Right lobe of liver (tissue), 6 donors: ENCODE measurements around the gene ELF3. TPM values are rescaled to one million over a fixed set of nuclear protein-coding genes. Genes with fewer than 3 reads are reported as not detected.
A peak's percentile ranks its signal among the peaks of the same experiment; 100 is the strongest.

Source experiments
- ATAC-seq, 4 donors: fragments of 200-7000 bp; cut with Tn5 transposase; one replicate each; pipeline ENCODE4 v1.9.1; 2020; ENCODE audit warnings: mild to moderate bottlenecking in 4 of 4, moderate library complexity in 4 of 4
- DNase-seq, 3 donors: peaks; one replicate each; pipeline ENCODE4 v3.0.0-alpha.2; 2020
- H3K27ac ChIP-seq, 3 donors: fragments of 200-600 bp; one replicate each; pipeline ENCODE4 v1.8.0; 2022
- H3K27me3 ChIP-seq, 2 donors: fragments of 200-600 bp; one replicate each; pipeline ENCODE4 v1.8.0; 2022
- H3K36me3 ChIP-seq, 4 donors: fragments of 200-600 bp; sonication (generic) in 1 of 4; one replicate each; pipeline versions ENCODE4 v1.5.1 to v1.8.0; 2017 to 2022; ENCODE audit warnings: control low read depth in 1 of 4
- H3K4me1 ChIP-seq, 4 donors: fragments of 200-600 bp; sonication (generic) in 1 of 4; one replicate each; pipeline versions ENCODE4 v1.5.1 to v1.8.0; 2017 to 2022; ENCODE audit warnings: control low read depth in 1 of 4
- H3K4me3 ChIP-seq, 3 donors: fragments of 200-600 bp; one replicate each; pipeline ENCODE4 v1.8.0; 2022
- H3K9me3 ChIP-seq, 4 donors: fragments of 200-600 bp; sonication (generic) in 1 of 4; one replicate each; pipeline versions ENCODE4 v1.5.1 to v1.8.0; 2017 to 2022; ENCODE audit warnings: control low read depth in 1 of 4
- POLR2A ChIP-seq: fragments of 450-650 bp; IDR thresholded peaks from one replicate; pipeline ENCODE4 v1.6.1; 2017; ENCODE audit warnings: antibody characterized with exemption, mild to moderate bottlenecking
- WGBS: methylation state at CpG from one replicate; pipeline ENCODE4 v1.1.6; 2018; ENCODE audit warnings: low coverage, low lambda C conversion rate; ENCODE audit not compliant: insufficient coverage; ENCODE audit errors: missing lambda C conversion rate; 5-methylcytosine and 5-hydroxymethylcytosine counted together
- intact Hi-C, 2 donors: fragments of 100-400 bp; cut with DNase I; formaldehyde crosslinking; loops; one replicate each; pipeline versions ENCODE4 v1.11.2 to v1.14.1; 2022
- total RNA-seq, 6 experiments: library from RNA; depleted of rRNA in 2 of 6; stranded (reverse); fragments of >200 nt in 2 of 6; fragmentation: NEBNext Ultra II Directional in 3 of 6; extraction: Animal tissue kit (Norgen Biotek cat#: 25700) in 3 of 6; gene quantifications; one replicate each; pipeline versions ENCODE4 v1.1.0 to v1.2.4, GENCODE V29; 2016 to 2023
- TF ChIP-seq, protein P1 (sequence below), 4 donors: fragments of 200-600 bp in 3 of 4; fragments of 450-650 bp in 1 of 4; IDR thresholded peaks; one replicate each; pipeline versions ENCODE4 v1.5.1 to v1.8.0; 2016 to 2022; ENCODE audit warnings: antibody characterized with exemption in 4 of 4, mild to moderate bottlenecking in 2 of 4
- donor health status: DM: no; HTN: yes; CAD: no.
- donor health status: DM: no; HTN: no; CAD: no.
- donor health status: DM: no; HTN: no; CAD: no.
- donor health status: DM: no; HTN: yes; CAD: no.
- donor health status: DM: no; HTN: yes; CAD: no.

ELF3 gene
- total RNA-seq, 6 experiments from 2014 or later: 12.6 to 266 (median 57.8) TPM

DNA sequence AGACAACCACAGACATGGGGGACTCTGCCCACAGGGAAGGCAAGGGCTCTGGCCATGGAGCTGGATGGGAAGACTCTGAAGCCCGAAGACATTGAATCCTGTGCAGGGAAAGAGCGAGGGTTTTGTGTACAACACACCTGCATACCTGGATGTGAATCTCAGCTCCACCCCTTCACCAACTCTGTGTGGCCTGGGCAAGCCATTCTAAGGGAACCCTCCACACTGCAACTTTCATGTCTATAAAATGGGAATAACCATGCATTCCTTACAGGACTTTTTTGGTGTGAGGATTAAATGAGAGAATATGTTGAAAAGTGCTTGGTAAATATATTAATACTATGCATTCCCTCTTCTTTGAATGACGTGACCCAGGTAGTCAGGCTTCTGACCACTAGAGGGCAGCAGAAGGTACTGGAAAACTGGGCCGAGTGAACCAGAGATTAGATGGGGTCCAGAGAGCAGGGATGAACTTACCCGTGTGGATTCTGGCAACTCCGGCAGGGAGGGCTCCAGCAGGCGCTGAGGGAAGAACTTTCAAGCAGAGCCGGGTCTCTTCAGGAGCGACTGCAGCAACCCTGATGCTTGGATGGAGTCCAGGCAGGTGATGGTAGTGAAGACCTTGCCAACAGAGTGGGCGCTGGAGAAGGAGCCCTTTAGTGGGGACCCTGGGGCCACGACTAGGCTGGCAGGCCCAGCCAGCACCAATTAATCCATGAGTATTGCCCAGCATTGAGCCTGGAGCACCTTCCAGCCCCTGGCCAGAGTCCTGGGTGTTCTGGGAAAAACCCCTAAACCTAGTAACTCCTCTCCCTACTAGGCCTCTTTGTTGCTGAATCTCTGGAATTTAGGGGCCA, 834 bp upstream of the ELF3 start:
- Histone ChIP-seq H3K4me3 (peak overlapping the region; percentile 22 to 87 (median 42)), H3K9me3 (no peaks in the 10 kb centered on the region), H3K4me1 (peaks cover 0 to 33% (median 14%) of the 10 kb centered on the region in 4 donors), H3K27ac (peak overlapping the region; percentile 90 to 94 (median 91)), H3K36me3 (peaks cover 0 to 38% (median 9%) of the 10 kb centered on the region in 4 donors), H3K27me3 (no peaks in the 10 kb centered on the region)
- TF ChIP-seq POLR2A: no peak
- TF ChIP-seq, protein P1, sequence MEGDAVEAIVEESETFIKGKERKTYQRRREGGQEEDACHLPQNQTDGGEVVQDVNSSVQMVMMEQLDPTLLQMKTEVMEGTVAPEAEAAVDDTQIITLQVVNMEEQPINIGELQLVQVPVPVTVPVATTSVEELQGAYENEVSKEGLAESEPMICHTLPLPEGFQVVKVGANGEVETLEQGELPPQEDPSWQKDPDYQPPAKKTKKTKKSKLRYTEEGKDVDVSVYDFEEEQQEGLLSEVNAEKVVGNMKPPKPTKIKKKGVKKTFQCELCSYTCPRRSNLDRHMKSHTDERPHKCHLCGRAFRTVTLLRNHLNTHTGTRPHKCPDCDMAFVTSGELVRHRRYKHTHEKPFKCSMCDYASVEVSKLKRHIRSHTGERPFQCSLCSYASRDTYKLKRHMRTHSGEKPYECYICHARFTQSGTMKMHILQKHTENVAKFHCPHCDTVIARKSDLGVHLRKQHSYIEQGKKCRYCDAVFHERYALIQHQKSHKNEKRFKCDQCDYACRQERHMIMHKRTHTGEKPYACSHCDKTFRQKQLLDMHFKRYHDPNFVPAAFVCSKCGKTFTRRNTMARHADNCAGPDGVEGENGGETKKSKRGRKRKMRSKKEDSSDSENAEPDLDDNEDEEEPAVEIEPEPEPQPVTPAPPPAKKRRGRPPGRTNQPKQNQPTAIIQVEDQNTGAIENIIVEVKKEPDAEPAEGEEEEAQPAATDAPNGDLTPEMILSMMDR (IDR thresholded peaks at IDR 0.05): peak; percentile 88 to 95 (median 91)
- WGBS: 9% methylated on average over 6 of the region's 11 CpGs
- DNase-seq: peak; percentile 59 to 86 (median 69)
- ATAC-seq: peak; percentile 58 to 74 (median 68)
- intact Hi-C loops: no loop called here

- Histone ChIP-seq H3K27ac (peak overlapping the region; percentile 91 to 96 (median 94)), H3K27me3 (no peaks in the 10 kb centered on the region), H3K9me3 (no peaks in the 10 kb centered on the region), H3K4me3 (peak overlapping the region; percentile 66 to 87 (median 70)), H3K4me1 (peaks cover 0 to 54% (median 10%) of the 10 kb centered on the region in 4 donors), H3K36me3 (peaks cover 0 to 43% (median 15%) of the 10 kb centered on the region in 4 donors)
- intact Hi-C loops: no loop called here
- ATAC-seq (no peak), DNase-seq (no peak)
- WGBS: no CpG with 5 or more reads among the region's 11 CpGs
- TF ChIP-seq, protein P1 (IDR thresholded peaks at IDR 0.05): no peak
- no peak for TF ChIP-seq POLR2A
Observed at GRCh38 chr1:202011994-202012393, 1.6 kb downstream of the ELF3 start.

GRCh38 chr1:202012544-202013478, 2.4 kb downstream of the ELF3 start:
- WGBS: 58% methylated on average over 7 of the region's 35 CpGs
- Histone ChIP-seq H3K4me1 (peaks cover 0 to 62% (median 10%) of the 10 kb centered on the region in 4 donors), H3K27ac (peak overlapping the region; percentile 91 to 96 (median 94)), H3K36me3 (peaks cover 0 to 43% (median 15%) of the 10 kb centered on the region in 4 donors), H3K9me3 (no peaks in the 10 kb centered on the region), H3K4me3 (peak overlapping the region in 2 of 3 donors; percentile 70 to 87), H3K27me3 (no peaks in the 10 kb centered on the region)
- TF ChIP-seq POLR2A: no peak
- TF ChIP-seq, protein P1 (IDR thresholded peaks at IDR 0.05): no peak
- ATAC-seq (no peak), DNase-seq (no peak)
- intact Hi-C loops: no loop called here

- H3K4me1 ChIP-seq: peaks cover 0 to 70% (median 10%) of the 10 kb centered on the region in 4 donors
Observed at GRCh38 chr1:202013603-202014002, 3.2 kb downstream of the ELF3 start.

More at GRCh38 chr1:202013603-202014002, 3.2 kb downstream of the ELF3 start:
- 94% methylated on average over 6 of the region's 12 CpGs for WGBS
- Histone ChIP-seq H3K9me3 (no peaks in the 10 kb centered on the region), H3K27me3 (no peaks in the 10 kb centered on the region), H3K27ac (no peak overlapping the region), H3K4me3 (peak overlapping the region in 1 of 3 donors; percentile 70), H3K36me3 (peaks cover 0 to 43% (median 15%) of the 10 kb centered on the region in 4 donors)
- intact Hi-C loops: no loop called here
- TF ChIP-seq, protein P1 (IDR thresholded peaks at IDR 0.05): no peak
- no peak for TF ChIP-seq POLR2A
- DNase-seq (peak in 1 of 3 donors; percentile 31), ATAC-seq (no peak)
